Astrocyte (in vitro differentiated cells and primary cell): Measurements from ENCODE around the gene ANXA2.

Experiments used
- EZH2 ChIP-seq: IDR thresholded peaks from 2 replicates; pipeline ENCODE4 v1.6.1; 2012; ENCODE audit warnings: mild to moderate bottlenecking, low read length, inconsistent platforms; ENCODE audit not compliant: insufficient read depth
- TF ChIP-seq, protein P1 (sequence below): IDR thresholded peaks from 2 replicates; pipeline ENCODE4 v1.5.1; 2011; ENCODE audit warnings: low read depth, mild to moderate bottlenecking, inconsistent platforms, low read length, moderate library complexity; ENCODE audit not compliant: insufficient read depth

DNA sequence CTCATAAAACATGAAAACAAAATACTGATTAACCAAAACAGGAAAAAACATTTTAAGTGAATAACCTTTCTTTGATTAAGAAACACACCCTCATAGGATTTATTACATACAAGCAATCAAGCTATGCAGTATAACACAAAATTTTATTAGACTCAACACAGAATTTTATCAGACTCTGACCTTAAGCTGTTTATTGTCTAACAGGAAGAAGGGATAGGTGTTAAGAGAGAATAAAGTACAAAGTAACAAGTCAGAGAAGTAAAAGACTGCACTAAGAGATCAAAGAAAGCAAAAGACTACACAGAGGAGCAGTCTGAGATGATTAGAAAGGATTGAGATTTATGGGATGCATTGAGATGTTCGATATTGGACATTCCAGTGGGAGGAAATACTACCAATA is 43.5 kb upstream of the ANXA2 start:
- TF ChIP-seq, protein P1, sequence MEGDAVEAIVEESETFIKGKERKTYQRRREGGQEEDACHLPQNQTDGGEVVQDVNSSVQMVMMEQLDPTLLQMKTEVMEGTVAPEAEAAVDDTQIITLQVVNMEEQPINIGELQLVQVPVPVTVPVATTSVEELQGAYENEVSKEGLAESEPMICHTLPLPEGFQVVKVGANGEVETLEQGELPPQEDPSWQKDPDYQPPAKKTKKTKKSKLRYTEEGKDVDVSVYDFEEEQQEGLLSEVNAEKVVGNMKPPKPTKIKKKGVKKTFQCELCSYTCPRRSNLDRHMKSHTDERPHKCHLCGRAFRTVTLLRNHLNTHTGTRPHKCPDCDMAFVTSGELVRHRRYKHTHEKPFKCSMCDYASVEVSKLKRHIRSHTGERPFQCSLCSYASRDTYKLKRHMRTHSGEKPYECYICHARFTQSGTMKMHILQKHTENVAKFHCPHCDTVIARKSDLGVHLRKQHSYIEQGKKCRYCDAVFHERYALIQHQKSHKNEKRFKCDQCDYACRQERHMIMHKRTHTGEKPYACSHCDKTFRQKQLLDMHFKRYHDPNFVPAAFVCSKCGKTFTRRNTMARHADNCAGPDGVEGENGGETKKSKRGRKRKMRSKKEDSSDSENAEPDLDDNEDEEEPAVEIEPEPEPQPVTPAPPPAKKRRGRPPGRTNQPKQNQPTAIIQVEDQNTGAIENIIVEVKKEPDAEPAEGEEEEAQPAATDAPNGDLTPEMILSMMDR = no peak
- TF ChIP-seq EZH2 = no peak
